Suprapubic skin (tissue), 4 donors: ENCODE measurements around the gene RPF1. TPM values are rescaled to one million over a fixed set of nuclear protein-coding genes. Genes with fewer than 3 reads are reported as not detected.

Source experiments
- DNase-seq, 2 donors: peaks; one replicate each; pipeline ENCODE4 v3.0.0-alpha.2; 2019; ENCODE audit warnings: low spot score in 2 of 2
- H3K27ac ChIP-seq: fragments of 200-600 bp; sonication (generic); one replicate; pipeline ENCODE4 v1.5.1; 2019
- H3K27me3 ChIP-seq: fragments of 200-600 bp; sonication (generic); one replicate; pipeline ENCODE4 v1.5.1; 2019
- H3K36me3 ChIP-seq: fragments of 200-600 bp; sonication (generic); one replicate; pipeline ENCODE4 v1.5.1; 2019
- H3K4me1 ChIP-seq: fragments of 200-600 bp; sonication (generic); one replicate; pipeline ENCODE4 v1.5.1; 2019
- H3K4me3 ChIP-seq: fragments of 200-600 bp; sonication (generic); one replicate; pipeline ENCODE4 v1.5.1; 2019; ENCODE audit warnings: mild to moderate bottlenecking
- H3K9me3 ChIP-seq: fragments of 200-600 bp; sonication (generic); one replicate; pipeline ENCODE4 v1.5.1; 2019
- CTCF ChIP-seq, 2 donors: fragments of 200-600 bp in 1 of 2; fragments of 450-650 bp in 1 of 2; sonication (generic) in 1 of 2; IDR thresholded peaks; one replicate each; pipeline ENCODE4 v1.5.1; 2016 to 2019; ENCODE audit warnings: antibody characterized with exemption in 2 of 2, mild to moderate bottlenecking in 1 of 2, moderate library complexity in 1 of 2
- EP300 ChIP-seq: sonication (generic); formaldehyde crosslinking; IDR thresholded peaks from one replicate; pipeline ENCODE4 v1.6.1; 2017; ENCODE audit warnings: antibody characterized with exemption
- POLR2A ChIP-seq, 2 donors: fragments of 450-650 bp; IDR thresholded peaks; one replicate each; pipeline ENCODE4 v1.6.1; 2017; ENCODE audit warnings: antibody characterized with exemption in 2 of 2, mild to moderate bottlenecking in 2 of 2, moderate library complexity in 2 of 2
- POLR2AphosphoS5 ChIP-seq, 3 donors: sonication (generic); formaldehyde crosslinking; IDR thresholded peaks; one replicate each; pipeline ENCODE4 v1.6.1; 2017; ENCODE audit warnings: antibody characterized with exemption in 3 of 3
- WGBS: methylation state at CpG from one replicate; pipeline ENCODE4 v1.1.5; 2018; 5-methylcytosine and 5-hydroxymethylcytosine counted together
- total RNA-seq, 4 donors: library from RNA; depleted of rRNA; stranded (reverse); fragments of >200 nt; gene quantifications; one replicate each; pipeline ENCODE4 v1.1.0, GENCODE V29; 2016

RPF1 gene
- total RNA-seq, result 10 to 100 TPM; 26.0 to 42.2 (median 39.1) TPM

GRCh38 chr1:84478876-84479868 is at the start of gene RPF1:
RPF1 (plus strand) TSS chr1:84479266; CDS start chr1:84479282, 16 bp downstream.
- no peaks in the 10 kb centered on the region for H3K9me3 ChIP-seq
- DNase-seq, result peak; percentile 77 to 86
- peaks cover 36% of the 10 kb centered on the region for H3K27me3 ChIP-seq
- peak within 1 kb of the TSS; percentile 89 for H3K27ac ChIP-seq
- H3K4me3 ChIP-seq, result peak within 1 kb of the TSS; percentile 87
- TF ChIP-seq POLR2AphosphoS5 (IDR thresholded peaks at IDR 0.05) (peak in 2 of 3 donors; percentile 57 to 83), EP300 (no peak), POLR2A (IDR thresholded peaks at IDR 0.05) (peak in 1 of 2 donors; percentile 65), CTCF (IDR thresholded peaks at IDR 0.05) (no peak)
- H3K36me3 ChIP-seq, result peaks cover 14% of the 10 kb centered on the region
- peaks cover 19% of the 10 kb centered on the region for H3K4me1 ChIP-seq
- 6% methylated on average over 33 of the region's 51 CpGs for WGBS

GRCh38 chr1:84430546-84430945 is 48.5 kb upstream of the RPF1 start:
- no peak for DNase-seq
- H3K4me3 ChIP-seq, result no peak overlapping the region
- peaks cover 17% of the 10 kb centered on the region for H3K4me1 ChIP-seq
- TF ChIP-seq CTCF (IDR thresholded peaks at IDR 0.05) (no peak), EP300 (no peak), POLR2A (IDR thresholded peaks at IDR 0.05) (no peak), POLR2AphosphoS5 (IDR thresholded peaks at IDR 0.05) (no peak)
- no peaks in the 10 kb centered on the region for H3K9me3 ChIP-seq
- no peaks in the 10 kb centered on the region for H3K36me3 ChIP-seq
- H3K27ac ChIP-seq, result no peak overlapping the region
- 93% methylated on average over 2 of the region's 2 CpGs for WGBS
- H3K27me3 ChIP-seq, result no peaks in the 10 kb centered on the region

DNA sequence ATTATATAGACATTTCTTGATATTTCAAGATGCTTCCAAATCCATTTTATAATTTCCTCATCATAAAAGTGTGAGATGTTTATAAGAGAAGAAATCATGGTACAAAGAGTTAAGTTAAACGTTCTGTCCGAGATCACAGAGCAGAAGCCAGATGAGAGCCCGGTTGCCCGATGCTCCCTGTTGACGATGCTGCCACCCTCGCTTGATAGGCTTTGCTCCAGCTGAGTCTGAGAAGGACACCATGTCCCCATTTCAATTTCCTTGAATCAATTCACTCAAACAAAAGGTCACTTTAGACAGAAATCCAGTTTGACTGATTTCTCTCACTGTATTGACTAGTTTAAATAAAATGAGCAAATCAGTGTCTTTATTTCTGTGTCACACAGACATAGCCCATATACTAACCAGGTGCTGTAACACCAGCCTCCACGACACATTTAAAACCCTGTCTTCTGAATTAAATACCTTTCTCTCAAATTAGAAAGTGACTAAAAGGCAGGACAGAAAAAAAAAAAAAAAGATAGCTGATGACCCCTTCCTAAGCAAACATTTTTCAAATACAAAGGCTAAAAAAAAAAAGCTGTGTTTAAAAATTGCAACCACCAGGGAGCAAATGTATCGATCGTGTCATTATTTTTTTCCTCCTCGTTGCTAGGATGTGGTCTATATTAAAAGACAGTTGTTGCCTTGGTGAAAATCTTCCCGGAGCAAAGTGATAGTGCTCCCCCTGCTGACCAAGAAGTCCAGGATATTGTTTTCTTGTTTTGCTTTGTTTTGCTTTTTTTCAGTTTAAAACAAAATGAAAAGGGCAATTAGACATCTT is 45.6 kb upstream of the RPF1 start:
- Histone ChIP-seq H3K4me3 (peak overlapping the region; percentile 22), H3K27ac (peak overlapping the region; percentile 6), H3K4me1 (peaks cover 19% of the 10 kb centered on the region), H3K9me3 (no peaks in the 10 kb centered on the region), H3K27me3 (no peaks in the 10 kb centered on the region), H3K36me3 (no peaks in the 10 kb centered on the region)
- DNase-seq, result no peak
- TF ChIP-seq CTCF (IDR thresholded peaks at IDR 0.05), result peak; percentile 58 to 59
- TF ChIP-seq POLR2A (IDR thresholded peaks at IDR 0.05), result no peak
- 21% methylated on average over 11 of the region's 11 CpGs for WGBS

DNA sequence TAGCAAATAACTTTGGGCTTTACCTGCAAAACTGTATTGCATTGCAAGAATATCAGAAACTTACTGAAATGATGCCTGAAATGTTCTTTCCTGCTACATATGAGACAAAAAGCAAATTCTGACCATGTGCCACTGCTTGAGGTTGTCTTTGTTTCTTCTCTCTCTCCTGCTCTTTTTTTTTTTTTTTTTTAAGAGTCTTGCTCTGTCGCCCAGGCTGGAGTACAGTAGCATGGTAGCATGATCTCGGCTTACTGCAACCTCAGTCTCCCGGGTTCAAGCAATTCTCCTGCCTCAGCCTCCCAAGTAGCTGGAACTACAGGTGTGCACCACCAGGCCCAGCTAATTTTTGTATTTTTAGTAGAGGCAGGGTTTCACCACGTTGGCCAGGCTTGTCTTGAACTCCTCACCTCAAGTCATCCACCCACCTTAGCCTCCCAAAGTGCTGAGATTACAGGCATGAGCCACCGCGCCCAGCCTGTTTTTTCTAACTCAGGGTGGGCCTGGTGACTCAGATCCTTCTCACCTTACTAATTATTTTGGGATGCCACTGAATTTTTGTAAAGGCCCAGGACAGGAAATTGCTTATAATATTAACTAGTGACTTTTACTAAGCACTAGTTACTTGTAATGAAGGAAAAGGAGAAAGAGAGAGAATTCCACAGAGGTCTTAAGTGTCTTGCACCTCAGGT is 44.8 kb upstream of the RPF1 start:
- Histone ChIP-seq H3K27me3 (no peaks in the 10 kb centered on the region), H3K27ac (no peak overlapping the region), H3K36me3 (no peaks in the 10 kb centered on the region), H3K9me3 (no peaks in the 10 kb centered on the region), H3K4me1 (peaks cover 19% of the 10 kb centered on the region), H3K4me3 (no peak overlapping the region)
- no peak for DNase-seq
- no peak for TF ChIP-seq POLR2AphosphoS5 (IDR thresholded peaks at IDR 0.05)
- no peak for TF ChIP-seq POLR2A (IDR thresholded peaks at IDR 0.05)
- TF ChIP-seq CTCF (IDR thresholded peaks at IDR 0.05), result no peak
- TF ChIP-seq EP300, result no peak
- WGBS, result 70% methylated on average over 6 of the region's 6 CpGs
